Tibial artery (tissue), 4 donors: ENCODE results near the gene SNRPA1.

Experiments
- DNase-seq, 2 donors: peaks; one replicate each; pipeline ENCODE4 v3.0.0-alpha.2; 2019
- H3K27ac ChIP-seq, 2 donors: fragments of 200-600 bp; sonication (generic) in 1 of 2; 1 replicate in 1 of 2; 2 replicates in 1 of 2; pipeline ENCODE4 v1.5.1; 2018 to 2019; ENCODE audit warnings: mild to moderate bottlenecking in 1 of 2
- H3K27me3 ChIP-seq, 2 donors: fragments of 200-600 bp; sonication (generic) in 1 of 2; one replicate each; pipeline versions ENCODE4 v1.5.1 to v1.6.0; 2016 to 2019
- H3K36me3 ChIP-seq, 3 donors: fragments of 200-600 bp; sonication (generic) in 2 of 3; one replicate each; pipeline ENCODE4 v1.5.1; 2016 to 2019; ENCODE audit warnings: mild to moderate bottlenecking in 2 of 3
- H3K4me1 ChIP-seq, 4 donors: fragments of 200-600 bp; sonication (generic) in 2 of 4; 1 replicate in 3 of 4; 2 replicates in 1 of 4; pipeline ENCODE4 v1.5.1; 2016 to 2019
- H3K4me3 ChIP-seq, 2 donors: fragments of 200-600 bp; sonication (generic) in 1 of 2; 1 replicate in 1 of 2; 2 replicates in 1 of 2; pipeline ENCODE4 v1.5.1; 2018 to 2019; ENCODE audit warnings: mild to moderate bottlenecking in 2 of 2
- H3K9me3 ChIP-seq, 3 donors: fragments of 200-600 bp; sonication (generic) in 1 of 3; one replicate each; pipeline ENCODE4 v1.5.1; 2016 to 2019
- CTCF ChIP-seq, 2 experiments: fragments of 200-600 bp in 1 of 2; fragments of 450-650 bp in 1 of 2; IDR thresholded peaks; one replicate each; pipeline ENCODE4 v1.5.1; 2017 to 2019; ENCODE audit warnings: antibody characterized with exemption in 2 of 2, mild to moderate bottlenecking in 1 of 2, moderate library complexity in 1 of 2
- intact Hi-C: fragments of 100-400 bp; cut with DNase I; formaldehyde crosslinking; loops from one replicate; pipeline ENCODE4 v1.15.0; 2023; ENCODE audit warnings: low total_unique reads

SNRPA1 gene

DNA sequence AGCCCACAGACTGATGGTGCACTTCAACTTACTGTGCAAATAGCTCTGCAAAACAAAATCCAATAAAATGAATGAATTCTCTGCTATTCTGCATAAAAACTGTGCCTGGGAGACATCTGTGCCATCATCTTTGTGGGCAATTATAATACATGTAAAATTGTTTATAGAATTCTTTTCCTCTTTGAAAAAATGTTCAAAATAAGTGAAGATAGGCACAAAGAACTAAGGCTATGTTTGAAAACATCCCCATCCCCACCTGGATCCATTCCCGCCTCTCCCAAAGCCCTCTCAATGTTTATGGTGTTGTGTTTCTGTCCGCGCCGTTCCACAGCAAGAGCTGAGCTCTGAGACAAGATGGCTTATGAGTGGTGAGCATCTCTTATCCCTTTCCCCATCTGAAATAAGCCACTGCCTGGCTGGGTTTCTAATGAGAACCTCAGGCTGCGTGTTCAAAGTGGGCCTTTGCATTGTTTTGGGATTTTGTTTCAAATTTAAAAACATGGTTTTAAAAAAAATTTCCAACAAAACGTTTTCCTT, 22.4 kb upstream of the SNRPA1 start:
- H3K9me3 ChIP-seq = no peaks in the 10 kb centered on the region
- H3K4me3 ChIP-seq = no peak overlapping the region
- H3K27ac ChIP-seq = no peak overlapping the region
- no peaks in the 10 kb centered on the region for H3K4me1 ChIP-seq
- H3K36me3 ChIP-seq = no peaks in the 10 kb centered on the region
- intact Hi-C loops = no loop called here
- no peak for DNase-seq
- H3K27me3 ChIP-seq = peaks cover 0 to 12% of the 10 kb centered on the region in 2 donors
- no peak for TF ChIP-seq CTCF (IDR thresholded peaks at IDR 0.05)

- TF ChIP-seq CTCF (IDR thresholded peaks at IDR 0.05) = no peak
- DNase-seq = no peak
- intact Hi-C loops = no loop called here
These were observed 21.5 kb upstream of the SNRPA1 start for GRCh38 chr15:101316529-101316928.

DNA sequence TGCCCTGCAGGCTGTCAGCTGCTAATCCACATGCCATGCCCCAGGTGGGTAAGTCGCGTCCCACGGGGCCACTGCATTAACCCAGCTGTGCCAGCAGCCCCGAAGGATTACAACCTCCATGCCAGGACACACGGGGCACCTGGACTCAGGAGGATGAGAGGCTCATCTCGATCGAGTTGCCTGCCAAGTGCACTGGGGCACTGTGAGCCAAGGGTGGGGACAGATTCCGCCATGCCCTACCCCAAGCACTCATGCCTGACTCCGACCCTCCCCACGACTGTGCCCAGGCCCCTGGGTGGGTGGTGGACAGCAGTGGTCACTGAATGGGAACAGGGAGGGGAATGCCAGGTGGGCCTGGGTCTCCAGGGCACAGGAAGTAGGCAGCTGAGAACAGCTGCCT, 20.7 kb upstream of the SNRPA1 start:
- Histone ChIP-seq H3K4me3 (no peak overlapping the region), H3K36me3 (no peaks in the 10 kb centered on the region), H3K27ac (no peak overlapping the region), H3K27me3 (peaks cover 0 to 9% of the 10 kb centered on the region in 2 donors), H3K9me3 (no peaks in the 10 kb centered on the region), H3K4me1 (no peaks in the 10 kb centered on the region)
- no peak for TF ChIP-seq CTCF (IDR thresholded peaks at IDR 0.05)
- no peak for DNase-seq
- intact Hi-C loops = no loop called here

More at GRCh38 chr15:101316529-101316928, 21.5 kb upstream of the SNRPA1 start:
- Histone ChIP-seq H3K36me3 (no peaks in the 10 kb centered on the region), H3K27ac (no peak overlapping the region), H3K4me3 (no peak overlapping the region), H3K4me1 (no peaks in the 10 kb centered on the region), H3K9me3 (no peaks in the 10 kb centered on the region), H3K27me3 (peaks cover 0 to 12% of the 10 kb centered on the region in 2 donors)

DNA sequence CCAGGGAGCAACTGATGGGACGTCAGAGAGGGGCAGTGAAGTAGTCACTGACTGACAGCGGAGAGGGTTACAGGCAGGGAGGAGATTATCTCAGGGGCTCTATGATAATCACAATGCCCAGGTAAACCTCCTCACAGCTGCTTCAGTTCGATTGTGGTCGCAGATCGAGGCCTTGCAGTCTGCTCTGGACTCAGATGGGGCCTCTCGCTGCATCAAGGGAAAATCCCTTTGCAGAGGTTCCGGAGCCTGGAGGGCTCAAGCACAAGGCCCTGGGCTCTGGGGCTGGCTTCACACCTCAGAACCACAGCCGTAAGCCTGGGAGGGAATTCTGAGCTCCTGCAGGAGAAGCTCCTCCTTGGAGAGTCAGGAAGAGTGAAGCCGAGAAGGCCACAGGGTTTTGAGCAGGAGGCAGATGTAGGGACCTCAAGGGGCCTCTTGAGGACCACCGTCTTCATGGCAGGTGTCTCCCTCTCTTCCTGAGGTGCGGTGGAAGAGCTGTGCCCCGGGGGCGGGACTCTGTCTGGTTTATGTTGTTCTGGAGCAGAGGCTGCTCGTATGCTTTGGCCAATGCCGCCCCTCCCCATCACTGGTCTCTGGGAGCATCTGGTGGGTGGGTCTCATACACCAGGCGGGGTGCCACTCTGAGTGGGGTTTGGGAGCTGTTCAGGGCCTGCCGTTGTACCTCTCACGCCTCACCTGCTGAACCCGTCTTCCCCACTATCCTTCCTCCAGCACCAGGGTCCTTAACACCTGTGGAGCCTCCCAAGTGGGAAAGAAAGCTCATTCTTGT, 19.5 kb upstream of the SNRPA1 start:
- no peak overlapping the region for H3K27ac ChIP-seq
- no peaks in the 10 kb centered on the region for H3K9me3 ChIP-seq
- no peak for DNase-seq
- peaks cover 0 to 4% of the 10 kb centered on the region in 2 donors for H3K27me3 ChIP-seq
- no peak for TF ChIP-seq CTCF (IDR thresholded peaks at IDR 0.05)
- intact Hi-C loops = no loop called here
- no peaks in the 10 kb centered on the region for H3K36me3 ChIP-seq
- no peaks in the 10 kb centered on the region for H3K4me1 ChIP-seq
- H3K4me3 ChIP-seq = no peak overlapping the region

DNA sequence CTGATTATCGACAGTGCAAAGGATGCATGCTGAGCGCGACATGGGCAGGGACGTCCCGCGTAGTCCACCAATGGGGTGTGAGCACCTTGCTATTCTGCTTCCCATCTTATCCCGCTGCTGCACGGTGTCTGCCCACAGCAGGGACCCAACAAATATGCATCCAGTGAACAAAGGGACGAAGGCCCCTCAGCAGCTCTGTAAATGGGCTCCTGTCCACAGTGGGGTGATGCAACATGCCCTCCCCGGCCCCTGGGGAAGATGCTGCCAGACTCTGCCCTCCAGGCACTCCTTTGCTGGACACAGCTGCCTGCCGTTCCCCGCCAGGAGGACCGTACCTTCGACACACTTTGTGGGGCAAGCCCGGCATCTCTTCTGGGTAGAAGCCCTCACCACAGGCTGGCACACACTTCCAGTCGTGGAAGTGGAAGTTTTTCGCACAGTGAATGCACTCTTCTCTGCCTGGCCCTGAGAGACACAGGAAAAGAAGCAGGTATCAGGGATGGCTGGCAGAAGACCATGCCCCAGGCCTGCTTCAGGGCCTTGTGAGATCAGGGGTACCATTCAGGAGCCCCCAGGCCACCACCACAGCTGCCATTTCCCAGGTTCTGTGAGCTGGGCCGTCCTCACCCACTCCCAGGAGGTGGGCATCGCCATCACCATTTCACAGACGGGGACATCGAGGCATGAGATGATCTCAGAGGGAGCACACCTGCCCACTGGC, 18.2 kb upstream of the SNRPA1 start:
- Histone ChIP-seq H3K27me3 (peaks cover 0 to 12% of the 10 kb centered on the region in 2 donors), H3K4me1 (no peaks in the 10 kb centered on the region), H3K36me3 (no peaks in the 10 kb centered on the region), H3K27ac (no peak overlapping the region), H3K9me3 (no peaks in the 10 kb centered on the region), H3K4me3 (no peak overlapping the region)
- intact Hi-C loops = no loop called here
- no peak for TF ChIP-seq CTCF (IDR thresholded peaks at IDR 0.05)
- no peak for DNase-seq
